ENCODE measurements around the gene CORO7.

Gene CORO7

DNA sequence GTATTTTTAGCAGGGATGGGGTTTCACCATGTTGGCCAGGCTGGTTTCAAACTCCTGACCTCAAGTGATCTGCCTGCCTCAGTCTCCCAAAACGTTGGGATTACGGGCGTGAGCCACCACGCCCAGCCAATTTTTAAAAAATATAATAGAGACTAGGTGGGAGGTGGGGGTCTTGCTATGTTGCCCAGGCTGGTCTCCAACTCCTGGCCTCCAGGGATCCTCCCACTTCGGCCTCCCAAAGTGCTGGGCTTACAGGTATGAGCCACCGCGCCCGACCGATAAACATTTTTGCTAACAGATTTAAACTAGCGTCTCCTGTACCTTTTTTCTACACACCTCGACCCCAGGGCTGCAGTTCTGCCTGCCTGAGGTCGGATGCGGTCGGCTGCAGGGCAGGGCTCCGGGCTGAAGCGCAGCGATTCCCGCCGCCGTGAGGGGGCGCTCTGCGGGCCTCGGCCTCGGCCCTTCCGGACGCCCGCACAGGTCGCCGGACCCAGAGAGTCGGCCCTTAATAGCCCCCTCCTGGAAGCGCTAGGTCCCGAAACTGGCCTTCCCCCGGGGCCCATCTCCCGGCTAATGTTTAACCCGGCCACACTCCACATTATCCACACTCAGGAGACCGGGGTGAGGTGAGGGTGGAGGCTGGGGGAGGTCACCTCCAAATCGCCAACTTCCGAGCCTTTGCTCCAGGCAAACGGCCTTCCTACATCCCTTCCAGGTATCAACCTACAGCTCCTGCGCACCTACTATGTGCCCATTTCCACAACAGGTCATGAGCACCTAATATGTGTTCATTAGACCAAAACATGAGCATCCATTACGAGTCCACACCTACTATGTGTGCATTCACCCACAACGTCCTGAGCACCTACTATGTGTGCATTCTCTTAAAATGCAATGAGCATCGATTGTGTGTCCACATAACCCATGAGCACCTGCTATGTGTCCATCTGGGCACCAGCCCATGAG is 102.5 kb downstream of the CORO7 start:
- ATAC-seq (ENCODE audit: insufficient read depth, low read depth), result no peak
- Histone ChIP-seq H3K4me2 (ENCODE audit: insufficient read depth, low read length) (peak overlapping the region; percentile 97), H3K36me3 (ENCODE audit: insufficient read depth, low read length) (no peaks in the 10 kb centered on the region), H3K27ac (ENCODE audit: low read length) (no peak overlapping the region), H3K9me3 (ENCODE audit: insufficient read depth, low read length, severe bottlenecking) (no peaks in the 10 kb centered on the region), H3K79me2 (ENCODE audit: insufficient read depth, low read length) (no peaks in the 10 kb centered on the region), H3K9ac (ENCODE audit: low read depth, low read length) (no peak overlapping the region), H3K27me3 (ENCODE audit: insufficient read depth, low read length, poor library complexity) (peaks cover 15% of the 10 kb centered on the region), H3K4me1 (ENCODE audit: insufficient read depth, low read length) (peaks cover 18% of the 10 kb centered on the region), H2AFZ (ENCODE audit: low read depth, low read length) (no peak overlapping the region), H4K20me1 (ENCODE audit: insufficient read depth, low read length) (peaks cover 17% of the 10 kb centered on the region; the same call in 1 of the 2 replicates), H3K4me3 (ENCODE audit: low read depth in 1 of 2, low read length in 2 of 2) (no peak overlapping the region; a peak in 1 of 4 replicates)
- TF ChIP-seq, protein P1, sequence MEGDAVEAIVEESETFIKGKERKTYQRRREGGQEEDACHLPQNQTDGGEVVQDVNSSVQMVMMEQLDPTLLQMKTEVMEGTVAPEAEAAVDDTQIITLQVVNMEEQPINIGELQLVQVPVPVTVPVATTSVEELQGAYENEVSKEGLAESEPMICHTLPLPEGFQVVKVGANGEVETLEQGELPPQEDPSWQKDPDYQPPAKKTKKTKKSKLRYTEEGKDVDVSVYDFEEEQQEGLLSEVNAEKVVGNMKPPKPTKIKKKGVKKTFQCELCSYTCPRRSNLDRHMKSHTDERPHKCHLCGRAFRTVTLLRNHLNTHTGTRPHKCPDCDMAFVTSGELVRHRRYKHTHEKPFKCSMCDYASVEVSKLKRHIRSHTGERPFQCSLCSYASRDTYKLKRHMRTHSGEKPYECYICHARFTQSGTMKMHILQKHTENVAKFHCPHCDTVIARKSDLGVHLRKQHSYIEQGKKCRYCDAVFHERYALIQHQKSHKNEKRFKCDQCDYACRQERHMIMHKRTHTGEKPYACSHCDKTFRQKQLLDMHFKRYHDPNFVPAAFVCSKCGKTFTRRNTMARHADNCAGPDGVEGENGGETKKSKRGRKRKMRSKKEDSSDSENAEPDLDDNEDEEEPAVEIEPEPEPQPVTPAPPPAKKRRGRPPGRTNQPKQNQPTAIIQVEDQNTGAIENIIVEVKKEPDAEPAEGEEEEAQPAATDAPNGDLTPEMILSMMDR (IDR thresholded peaks at IDR 0.05; ENCODE audit: borderline replicate concordance, extremely low read depth, low read length, poor library complexity, severe bottlenecking), result no peak
- TF ChIP-seq EZH2 (IDR thresholded peaks at IDR 0.05; ENCODE audit: borderline replicate concordance, low read depth, low read length, severe bottlenecking), result no peak
- DNase-seq, result no peak

DNA sequence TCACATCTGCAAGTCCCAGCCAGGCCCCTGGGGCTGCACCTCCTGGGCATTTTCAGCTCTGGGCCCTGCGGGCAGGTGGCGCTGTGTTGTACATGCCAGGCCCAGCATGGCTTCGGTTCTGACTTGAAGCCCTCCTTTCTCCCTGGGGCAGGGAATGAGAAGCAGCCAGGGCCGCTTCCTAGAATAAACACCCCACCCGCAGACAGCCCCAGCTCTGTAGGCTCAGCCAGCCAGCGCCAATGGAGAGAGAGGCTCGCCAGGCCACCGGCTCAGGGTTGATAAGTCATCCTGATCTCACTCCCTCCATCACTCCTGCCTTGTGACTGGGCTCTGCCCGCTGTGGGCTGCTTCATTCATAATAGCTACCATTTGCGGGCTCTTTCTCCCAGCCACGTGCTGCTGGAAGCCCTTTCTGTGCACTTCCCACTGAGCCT is 106.5 kb downstream of the CORO7 start:
- Histone ChIP-seq H3K4me1 (ENCODE audit: insufficient read depth, low read length) (peaks cover 29% of the 10 kb centered on the region), H3K36me3 (ENCODE audit: insufficient read depth, low read length) (peaks cover 12% of the 10 kb centered on the region; the same call in 1 of the 2 replicates), H4K20me1 (ENCODE audit: insufficient read depth, low read length) (peaks cover 5% of the 10 kb centered on the region; the same call in 1 of the 2 replicates), H3K79me2 (ENCODE audit: insufficient read depth, low read length) (peaks cover 17% of the 10 kb centered on the region), H2AFZ (ENCODE audit: low read depth, low read length) (no peak overlapping the region), H3K9me3 (ENCODE audit: insufficient read depth, low read length, severe bottlenecking) (no peaks in the 10 kb centered on the region), H3K4me3 (ENCODE audit: low read depth in 1 of 2, low read length in 2 of 2) (no peak overlapping the region), H3K27me3 (ENCODE audit: insufficient read depth, low read length, poor library complexity) (peaks cover 10% of the 10 kb centered on the region), H3K27ac (ENCODE audit: low read length) (no peak overlapping the region), H3K9ac (ENCODE audit: low read depth, low read length) (no peak overlapping the region), H3K4me2 (ENCODE audit: insufficient read depth, low read length) (no peak overlapping the region)
- DNase-seq (peak; percentile 51), ATAC-seq (ENCODE audit: insufficient read depth, low read depth) (no peak)
- no peak for TF ChIP-seq EZH2 (IDR thresholded peaks at IDR 0.05; ENCODE audit: borderline replicate concordance, low read depth, low read length, severe bottlenecking)
- TF ChIP-seq, protein P1 (IDR thresholded peaks at IDR 0.05; ENCODE audit: borderline replicate concordance, extremely low read depth, low read length, poor library complexity, severe bottlenecking), result peak; percentile 64

DNA sequence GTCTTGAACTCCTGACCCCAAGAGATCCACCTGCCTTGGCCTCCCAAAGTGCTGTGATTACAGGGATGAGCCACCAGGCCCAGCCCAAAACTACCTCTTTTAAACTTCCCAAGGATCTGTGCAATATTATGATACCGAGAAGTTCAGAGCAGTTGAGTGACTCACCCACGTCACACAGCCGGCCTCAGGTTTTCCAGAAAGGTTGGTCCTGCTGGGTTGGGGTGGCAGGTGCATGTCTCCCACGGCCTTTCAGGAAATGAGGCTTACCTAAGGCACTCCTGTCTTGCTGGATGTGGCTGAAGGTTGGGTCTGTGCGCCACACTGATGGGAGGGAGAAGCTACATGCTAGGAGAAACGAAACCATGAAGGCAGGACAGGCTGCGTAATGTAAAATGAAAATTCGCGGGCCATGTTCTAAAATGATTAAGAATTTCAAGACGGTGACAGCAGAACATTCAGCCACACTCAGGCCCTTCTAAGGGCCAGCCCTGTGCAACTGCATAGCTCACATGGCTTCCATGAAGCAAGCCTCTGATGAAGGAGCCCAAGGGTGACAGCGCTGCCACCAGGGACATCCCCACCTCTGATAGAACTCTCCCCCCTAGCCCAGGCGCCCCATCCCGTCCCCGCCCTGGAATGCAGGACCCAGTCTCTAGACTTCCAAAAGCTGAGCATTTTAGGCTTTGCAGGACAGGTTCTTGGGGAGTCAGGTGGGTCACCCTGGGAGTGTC is 107.1 kb downstream of the CORO7 start:
- Histone ChIP-seq H2AFZ (ENCODE audit: low read depth, low read length) (no peak overlapping the region), H3K36me3 (ENCODE audit: insufficient read depth, low read length) (peaks cover 12% of the 10 kb centered on the region; the same call in 1 of the 2 replicates), H3K4me1 (ENCODE audit: insufficient read depth, low read length) (peaks cover 24% of the 10 kb centered on the region), H3K9me3 (ENCODE audit: insufficient read depth, low read length, severe bottlenecking) (no peaks in the 10 kb centered on the region), H3K4me2 (ENCODE audit: insufficient read depth, low read length) (no peak overlapping the region), H4K20me1 (ENCODE audit: insufficient read depth, low read length) (peaks cover 5% of the 10 kb centered on the region; the same call in 1 of the 2 replicates), H3K27ac (ENCODE audit: low read length) (no peak overlapping the region), H3K4me3 (ENCODE audit: low read depth in 1 of 2, low read length in 2 of 2) (no peak overlapping the region), H3K79me2 (ENCODE audit: insufficient read depth, low read length) (peaks cover 19% of the 10 kb centered on the region), H3K27me3 (ENCODE audit: insufficient read depth, low read length, poor library complexity) (peaks cover 5% of the 10 kb centered on the region), H3K9ac (ENCODE audit: low read depth, low read length) (no peak overlapping the region)
- TF ChIP-seq, protein P1 (IDR thresholded peaks at IDR 0.05; ENCODE audit: borderline replicate concordance, extremely low read depth, low read length, poor library complexity, severe bottlenecking), result no peak
- TF ChIP-seq EZH2 (IDR thresholded peaks at IDR 0.05; ENCODE audit: borderline replicate concordance, low read depth, low read length, severe bottlenecking), result no peak
- ATAC-seq (ENCODE audit: insufficient read depth, low read depth) (no peak), DNase-seq (no peak)
